Vagina (tissue), 2 donors: Measurements from ENCODE around the gene VPS18. TPM values are rescaled to one million over a fixed set of nuclear protein-coding genes. Genes with fewer than 3 reads are reported as not detected.

Experiments used
- DNase-seq, 2 donors: peaks; one replicate each; pipeline ENCODE4 v3.0.0-alpha.2; 2017; ENCODE audit errors: extremely low spot score in 2 of 2
- H3K27ac ChIP-seq: fragments of 200-600 bp; sonication (generic); one replicate; pipeline ENCODE4 v1.5.1; 2019
- H3K27me3 ChIP-seq: fragments of 200-600 bp; sonication (generic); one replicate; pipeline ENCODE4 v1.5.1; 2019
- H3K36me3 ChIP-seq, 2 donors: fragments of 200-600 bp; sonication (generic); one replicate each; pipeline ENCODE4 v1.5.1; 2017 to 2019
- H3K4me1 ChIP-seq: fragments of 200-600 bp; sonication (generic); one replicate; pipeline ENCODE4 v1.5.1; 2019
- H3K4me3 ChIP-seq, 2 donors: fragments of 200-600 bp; sonication (generic); 1 replicate in 1 of 2; 2 replicates in 1 of 2; pipeline ENCODE4 v1.5.1; 2016 to 2019
- H3K9me3 ChIP-seq: fragments of 200-600 bp; sonication (generic); one replicate; pipeline ENCODE4 v1.5.1; 2019
- CTCF ChIP-seq, 3 experiments: fragments of 450-650 bp in 2 of 3; fragments of 200-600 bp in 1 of 3; sonication (generic) in 1 of 3; IDR thresholded peaks; one replicate each; pipeline ENCODE4 v1.5.1; 2017 to 2019; ENCODE audit warnings: antibody characterized with exemption in 3 of 3, mild to moderate bottlenecking in 2 of 3, moderate library complexity in 2 of 3
- POLR2A ChIP-seq, 2 donors: fragments of 450-650 bp; IDR thresholded peaks; one replicate each; pipeline ENCODE4 v1.6.1; 2017; ENCODE audit warnings: antibody characterized with exemption in 2 of 2, mild to moderate bottlenecking in 2 of 2, moderate library complexity in 2 of 2
- POLR2AphosphoS5 ChIP-seq, 2 donors: sonication (generic); formaldehyde crosslinking; IDR thresholded peaks; one replicate each; pipeline ENCODE4 v1.9.0; 2017; ENCODE audit warnings: antibody characterized with exemption in 2 of 2, mild to moderate bottlenecking in 2 of 2, low read depth in 1 of 2; ENCODE audit not compliant: insufficient read depth in 1 of 2
- intact Hi-C: fragments of 100-400 bp; cut with DNase I; formaldehyde crosslinking; loops from one replicate; pipeline ENCODE4 v1.15.1; 2023
- total RNA-seq: library from RNA; depleted of rRNA; stranded (reverse); fragments of >200 nt; gene quantifications from one replicate; pipeline ENCODE4 v1.2.3, GENCODE V29; 2016

The VPS18 gene
- total RNA-seq, 1 donor from 2014 or later: 21.4 TPM

GRCh38 chr15:40906991-40907802, 12.9 kb downstream of the VPS18 start:
- peak overlapping the region; percentile 51 to 61 for H3K4me3 ChIP-seq
- DNase-seq: no peak
- TF ChIP-seq POLR2AphosphoS5 (IDR thresholded peaks at IDR 0.05; ENCODE audit: insufficient read depth in 1 of 2, low read depth in 1 of 2): no peak
- peak overlapping the region; percentile 90 for H3K27ac ChIP-seq
- H3K9me3 ChIP-seq: no peaks in the 10 kb centered on the region
- intact Hi-C loops: loop anchor here (10.0 kb wide), 1 partner anchor 208 kb away; the partner anchor contains the start of gene INO80
- H3K27me3 ChIP-seq: no peaks in the 10 kb centered on the region
- peaks cover 47% of the 10 kb centered on the region for H3K4me1 ChIP-seq
- peaks cover 0 to 15% of the 10 kb centered on the region in 2 donors for H3K36me3 ChIP-seq

DNA sequence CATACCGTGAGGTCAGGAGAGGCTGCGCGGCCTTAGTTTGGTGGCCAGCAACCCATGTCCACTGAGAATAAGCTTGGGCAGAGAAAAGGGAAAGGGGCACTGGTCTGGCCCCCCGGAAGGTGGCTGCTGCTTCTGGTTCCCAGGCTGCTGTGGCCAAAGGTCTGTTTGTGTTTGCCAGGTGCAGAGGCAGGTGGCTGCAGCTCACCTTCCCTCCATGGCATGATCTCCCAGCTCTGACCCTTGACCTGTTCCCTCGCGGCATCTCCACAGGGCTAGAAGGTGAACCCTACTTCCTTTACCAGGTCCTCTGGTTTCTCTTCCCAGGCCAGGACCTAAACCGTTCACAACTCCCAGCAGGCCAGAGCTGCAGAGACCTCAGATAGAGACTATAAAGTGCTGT, 13.8 kb downstream of the VPS18 start:
- DNase-seq: no peak
- Histone ChIP-seq H3K27me3 (no peaks in the 10 kb centered on the region), H3K4me1 (peaks cover 47% of the 10 kb centered on the region), H3K36me3 (peaks cover 0 to 8% of the 10 kb centered on the region in 2 donors), H3K4me3 (no peak overlapping the region), H3K9me3 (no peaks in the 10 kb centered on the region), H3K27ac (peak overlapping the region; percentile 90)
- TF ChIP-seq POLR2A (IDR thresholded peaks at IDR 0.05) (no peak), POLR2AphosphoS5 (IDR thresholded peaks at IDR 0.05; ENCODE audit: insufficient read depth in 1 of 2, low read depth in 1 of 2) (no peak), CTCF (IDR thresholded peaks at IDR 0.05) (no peak)
- intact Hi-C loops: loop anchor here (10.0 kb wide), 1 partner anchor 207 kb away; the partner anchor contains the start of gene INO80

- Histone ChIP-seq H3K4me3 (no peak overlapping the region), H3K9me3 (no peaks in the 10 kb centered on the region), H3K4me1 (peaks cover 33% of the 10 kb centered on the region), H3K27ac (peak overlapping the region; percentile 54), H3K36me3 (no peaks in the 10 kb centered on the region), H3K27me3 (no peaks in the 10 kb centered on the region)
- TF ChIP-seq CTCF (IDR thresholded peaks at IDR 0.05) (no peak), POLR2AphosphoS5 (IDR thresholded peaks at IDR 0.05; ENCODE audit: insufficient read depth in 1 of 2, low read depth in 1 of 2) (peak in 1 of 2 donors; percentile 52), POLR2A (IDR thresholded peaks at IDR 0.05) (no peak)
- DNase-seq: no peak
- intact Hi-C loops: loop anchor here (10.0 kb wide), 1 partner anchor 205 kb away; the partner anchor contains the start of gene INO80
Measured at GRCh38 chr15:40909662-40910630, 15.7 kb downstream of the VPS18 start.

GRCh38 chr15:40911141-40911540, 16.9 kb downstream of the VPS18 start:
- DNase-seq: no peak
- H3K9me3 ChIP-seq: no peaks in the 10 kb centered on the region
- peaks cover 26% of the 10 kb centered on the region for H3K4me1 ChIP-seq
- intact Hi-C loops: no loop called here
- H3K27me3 ChIP-seq: no peaks in the 10 kb centered on the region
- H3K27ac ChIP-seq: peak overlapping the region; percentile 2
- no peak for TF ChIP-seq POLR2AphosphoS5 (IDR thresholded peaks at IDR 0.05; ENCODE audit: insufficient read depth in 1 of 2, low read depth in 1 of 2)
- no peak for TF ChIP-seq CTCF (IDR thresholded peaks at IDR 0.05)
- no peak for TF ChIP-seq POLR2A (IDR thresholded peaks at IDR 0.05)
- no peaks in the 10 kb centered on the region for H3K36me3 ChIP-seq
- no peak overlapping the region for H3K4me3 ChIP-seq

- TF ChIP-seq CTCF (IDR thresholded peaks at IDR 0.05): no peak
- TF ChIP-seq POLR2AphosphoS5 (IDR thresholded peaks at IDR 0.05; ENCODE audit: insufficient read depth in 1 of 2, low read depth in 1 of 2): no peak
- H3K36me3 ChIP-seq: no peaks in the 10 kb centered on the region
- H3K4me3 ChIP-seq: no peak overlapping the region
- intact Hi-C loops: no loop called here
- no peak for DNase-seq
- H3K27me3 ChIP-seq: no peaks in the 10 kb centered on the region
- peaks cover 20% of the 10 kb centered on the region for H3K4me1 ChIP-seq
- H3K9me3 ChIP-seq: no peaks in the 10 kb centered on the region
- no peak overlapping the region for H3K27ac ChIP-seq
Measured at GRCh38 chr15:40911693-40912092, 17.4 kb downstream of the VPS18 start.
